HG02973 (cell line): ENCODE measurements around the gene TRANK1.
"Not testable (repeated sequence)": the region's sequence is repeated elsewhere in the genome, so short reads cannot be mapped to it uniquely, and the experiment has no call there.

ENCODE experiments used
- ATAC-seq: cut with Tn5 transposase; IDR thresholded peaks from one replicate; pipeline ENCODE4 v1.9.1; 2021; ENCODE audit warnings: moderate library complexity; ENCODE audit not compliant: unreplicated experiment

Gene TRANK1

DNA sequence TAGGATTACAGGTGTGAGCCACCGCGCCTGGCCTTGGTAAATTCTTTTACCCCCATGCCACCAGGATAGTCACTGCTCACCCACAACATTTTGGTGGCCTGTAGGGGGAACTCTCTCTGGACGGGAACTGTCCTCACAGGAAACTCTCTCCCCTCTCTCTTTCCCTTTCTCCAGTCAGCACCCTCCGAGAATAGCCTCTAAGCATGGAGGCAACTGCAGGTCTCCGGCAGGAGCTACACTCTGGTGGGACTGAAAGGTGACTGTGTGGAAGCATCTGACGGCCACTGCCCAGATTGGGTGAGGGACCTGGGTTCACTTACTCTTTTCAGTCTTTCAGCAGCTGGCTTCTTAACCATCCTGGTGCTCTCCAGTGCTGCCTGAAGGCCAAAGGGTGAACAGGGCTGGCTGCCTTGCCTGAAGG lies 21.3 kb downstream of the TRANK1 start:
- no peak for ATAC-seq

DNA sequence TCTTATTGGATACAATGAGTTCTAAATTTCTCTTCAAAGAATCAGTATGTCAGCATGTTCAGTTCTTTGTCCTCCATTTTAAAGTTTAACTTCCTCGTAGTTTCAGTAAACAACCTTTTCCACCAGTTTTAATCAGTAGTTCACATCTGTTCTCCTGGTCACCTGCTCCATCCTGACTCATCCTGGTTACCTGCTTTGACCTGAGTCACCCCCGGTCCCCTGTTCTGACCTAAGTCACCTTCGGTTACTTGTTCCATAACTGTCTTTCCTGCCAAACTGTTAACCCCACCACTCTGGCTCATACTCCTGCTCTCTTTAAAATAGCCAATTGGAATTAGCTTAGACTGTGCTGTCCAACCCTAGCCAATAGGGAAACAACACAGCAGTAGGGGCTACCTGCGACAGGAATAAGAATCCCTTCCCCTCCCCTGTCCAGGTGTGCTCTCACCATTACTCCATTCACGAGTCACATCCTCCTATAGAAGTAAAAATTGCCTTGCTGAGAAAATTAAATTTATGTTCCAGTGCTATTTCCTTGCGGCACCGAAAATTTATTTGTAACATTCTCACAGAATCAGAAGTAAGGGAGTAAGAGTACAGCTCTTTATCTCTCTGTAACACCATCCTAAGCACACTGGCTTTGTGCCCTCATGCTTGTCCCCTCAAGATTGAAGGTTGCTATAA lies 23.8 kb downstream of the TRANK1 start:
- ATAC-seq = no peak

DNA sequence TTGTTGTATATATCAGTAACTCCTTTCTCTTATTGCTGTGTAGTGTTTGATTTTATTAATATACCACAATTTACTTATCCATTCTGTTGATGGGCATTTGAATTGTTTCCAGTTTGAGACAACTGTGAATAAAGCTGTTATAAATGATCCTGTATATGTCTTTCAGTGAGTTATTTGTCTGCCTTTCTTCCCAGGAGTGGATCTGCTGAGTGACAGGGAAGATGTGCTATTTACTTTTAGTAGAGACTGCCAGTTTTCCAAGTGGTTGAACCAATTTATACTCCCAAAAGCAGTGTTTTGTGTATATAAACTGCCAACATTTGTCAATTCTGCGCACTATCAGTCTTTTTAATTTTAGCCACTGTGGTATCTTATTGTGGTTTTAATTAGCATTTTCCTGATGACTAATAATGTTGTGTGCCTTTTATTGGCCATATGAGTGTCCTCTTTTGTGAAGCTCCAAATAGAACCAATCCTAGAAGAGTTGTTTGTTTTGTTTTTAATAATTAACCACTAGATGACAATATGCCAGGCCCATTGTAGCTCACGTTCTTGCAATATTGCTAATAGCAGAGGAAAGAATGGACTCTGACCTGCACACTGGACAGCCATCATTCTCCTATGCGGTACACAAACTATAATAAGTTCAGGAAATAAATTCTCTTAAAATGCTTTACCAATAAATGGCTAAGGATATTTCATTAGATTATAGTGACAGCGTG lies 25.3 kb downstream of the TRANK1 start:
- ATAC-seq = no peak

DNA sequence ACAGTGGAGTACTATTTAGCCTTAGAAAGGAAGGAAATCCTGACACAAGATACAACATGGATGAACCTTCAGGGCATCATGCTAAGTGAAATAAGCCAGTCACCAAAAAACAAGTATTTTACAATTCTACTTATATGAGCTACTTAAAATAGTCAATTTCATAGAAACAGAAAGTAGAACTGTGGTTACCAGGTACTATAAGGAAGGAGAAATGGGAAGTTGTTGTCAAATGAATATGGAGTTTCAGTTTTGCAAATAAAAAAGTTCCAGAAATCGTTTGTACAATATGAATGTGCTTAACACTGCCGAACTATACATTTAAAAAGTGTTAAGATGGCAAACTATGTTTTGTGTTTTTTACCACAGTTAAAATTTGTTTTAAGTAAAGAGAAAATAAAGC lies 26.8 kb downstream of the TRANK1 start:
- peak; percentile 89 for ATAC-seq

- ATAC-seq = peak; percentile 93
Measured at GRCh38 chr3:36911990-36912804, 32.7 kb downstream of the TRANK1 start.

- ATAC-seq = no peak
Measured at GRCh38 chr3:36909666-36910065, 35.2 kb downstream of the TRANK1 start.

DNA sequence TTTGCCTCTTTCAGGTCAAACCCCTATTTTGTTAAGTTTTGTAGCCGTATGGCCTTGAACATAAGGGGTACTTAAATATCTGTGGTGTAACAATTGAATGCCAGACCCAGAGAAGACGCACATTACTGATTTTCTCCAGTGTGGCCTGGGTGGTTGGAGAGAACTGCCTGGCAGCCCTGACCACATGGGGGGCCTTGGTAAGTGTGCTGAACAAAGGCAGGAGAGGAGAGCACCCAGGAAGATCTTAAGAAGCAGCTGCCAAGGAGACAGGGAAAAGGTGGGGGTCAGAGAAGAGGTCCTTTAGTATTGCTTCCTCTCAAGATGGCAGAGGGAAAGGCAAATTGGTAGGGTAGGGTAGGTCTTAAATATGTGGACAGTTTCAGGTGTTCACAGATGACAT lies 35.7 kb downstream of the TRANK1 start:
- no peak for ATAC-seq

- no peak for ATAC-seq
Measured at GRCh38 chr3:36908647-36909180, 36.1 kb downstream of the TRANK1 start.

DNA sequence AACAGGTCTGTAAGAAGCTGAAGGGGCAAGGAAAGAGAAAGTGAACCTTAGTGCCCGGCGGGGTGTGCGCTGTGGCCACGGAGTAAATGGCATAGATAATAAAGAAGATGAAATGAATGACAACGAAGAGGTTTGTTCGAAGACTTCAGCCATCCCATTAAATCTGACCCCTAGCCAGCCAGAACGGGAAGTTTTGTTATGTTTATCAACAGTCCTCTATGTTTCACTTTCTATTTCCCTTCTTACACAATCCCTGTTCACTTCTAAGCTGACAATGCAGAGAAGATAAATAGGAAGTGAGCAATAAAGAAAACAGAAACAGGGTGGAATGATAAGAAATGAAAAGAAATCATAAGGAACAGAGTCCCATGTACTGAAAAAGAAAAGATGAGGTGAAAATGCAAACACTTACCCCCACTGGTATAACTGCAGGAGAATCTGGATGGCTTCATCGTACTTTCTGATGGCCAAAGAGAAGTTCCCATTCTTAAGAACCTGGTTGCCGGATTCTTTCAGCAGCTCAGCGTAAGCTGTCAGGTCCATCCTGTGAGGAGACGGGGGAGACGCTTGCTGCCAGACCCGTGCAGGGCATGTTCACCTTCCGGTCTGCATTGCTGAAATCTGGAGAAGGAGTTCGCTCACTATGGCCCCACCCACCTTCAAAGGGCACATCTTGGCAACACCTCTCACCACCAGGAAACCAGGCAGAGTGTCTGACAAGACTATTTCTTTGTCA lies 36.8 kb downstream of the TRANK1 start:
- ATAC-seq = no peak

DNA sequence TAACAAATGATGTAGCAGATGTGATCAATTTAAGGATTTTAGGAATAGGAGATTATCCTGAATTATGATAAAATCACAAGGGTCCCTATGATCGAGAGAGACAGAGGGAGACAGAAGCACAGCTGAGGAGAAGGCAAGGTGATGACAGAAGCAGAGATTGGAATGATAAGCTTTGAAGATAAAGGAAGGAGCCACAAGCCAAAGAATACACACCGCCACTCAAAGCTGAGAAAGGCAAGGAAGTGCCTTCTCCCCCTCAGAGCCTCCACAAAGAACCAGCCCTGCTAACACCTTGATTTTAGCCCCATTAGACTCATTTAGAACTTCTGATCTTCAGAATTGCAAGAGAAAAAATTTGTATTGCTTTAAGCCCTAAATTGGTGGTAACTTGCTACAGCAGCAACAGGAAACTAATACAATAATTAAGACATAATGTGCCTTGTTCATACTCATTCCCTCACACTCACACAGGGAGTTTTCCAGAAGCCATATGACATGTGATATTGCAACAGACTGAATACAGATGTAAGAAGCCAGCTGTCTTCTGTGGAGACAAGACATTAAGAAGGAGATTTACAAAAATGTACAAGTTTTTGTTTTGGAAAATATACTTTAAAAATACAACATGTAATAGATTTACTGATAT lies 38.2 kb downstream of the TRANK1 start:
- no peak for ATAC-seq

DNA sequence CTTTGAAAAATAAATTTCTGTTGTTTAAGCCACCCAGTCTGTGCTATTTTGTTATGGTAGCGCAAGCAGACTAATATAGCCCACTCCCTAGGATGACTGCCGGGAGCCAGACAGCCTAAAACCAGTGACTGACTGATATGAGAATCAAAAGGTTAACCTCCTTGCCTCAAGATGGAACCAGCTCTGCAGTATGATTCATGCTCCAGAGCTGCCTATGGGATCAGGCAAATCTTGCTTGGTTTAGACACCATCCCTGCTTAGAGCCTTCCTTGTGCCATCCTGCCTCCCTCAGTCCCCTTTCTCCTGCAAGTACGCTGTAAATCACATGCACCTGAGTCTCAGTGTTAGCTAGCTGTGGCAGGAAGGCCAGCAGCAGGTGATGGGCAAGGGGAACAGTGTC lies 39.3 kb downstream of the TRANK1 start:
- ATAC-seq = no peak

- no peak for ATAC-seq
Measured at GRCh38 chr3:36904641-36905040, 40.2 kb downstream of the TRANK1 start.

DNA sequence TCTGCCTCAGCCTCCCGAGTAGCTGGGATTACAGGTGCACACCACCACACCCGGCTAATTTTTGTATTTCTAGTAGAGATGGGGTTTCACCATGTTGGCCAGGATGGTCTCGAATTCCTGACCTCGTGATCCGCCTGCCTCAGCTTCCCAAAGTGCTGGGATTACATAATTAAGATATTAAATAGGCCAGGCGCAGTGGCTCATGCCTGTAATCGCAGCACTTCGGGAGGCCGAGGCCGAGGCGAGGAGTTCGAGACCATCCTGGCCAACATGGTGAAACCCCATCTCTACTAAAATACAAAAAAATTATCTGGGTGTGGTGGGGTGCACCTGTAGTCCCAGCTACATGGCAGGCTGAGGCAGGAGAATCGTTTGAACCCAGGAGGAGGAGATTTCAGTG lies 40.8 kb downstream of the TRANK1 start:
- ATAC-seq = not testable (repeated sequence)

- ATAC-seq = no peak
Measured at GRCh38 chr3:36903119-36903882, 41.6 kb downstream of the TRANK1 start.

DNA sequence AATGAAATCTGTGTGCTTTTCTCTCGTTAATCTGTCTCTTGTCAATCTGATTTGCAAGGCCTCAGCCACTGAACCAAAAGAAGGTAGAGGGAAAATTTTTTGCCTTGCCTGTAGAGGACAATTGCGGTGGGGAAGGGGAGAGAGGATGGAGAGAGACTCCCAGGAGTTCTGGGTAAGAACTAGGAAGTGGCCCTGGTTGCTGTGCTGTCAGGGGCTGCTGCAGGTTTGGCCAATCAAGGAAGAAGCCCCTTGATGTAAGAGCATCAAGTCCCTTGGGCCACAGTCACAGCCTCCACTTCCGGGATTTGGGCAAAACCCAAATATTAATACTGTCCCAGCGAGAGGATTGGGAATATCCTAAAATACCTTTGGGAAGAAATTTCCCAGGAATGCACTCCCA lies 43.3 kb downstream of the TRANK1 start:
- no peak for ATAC-seq

DNA sequence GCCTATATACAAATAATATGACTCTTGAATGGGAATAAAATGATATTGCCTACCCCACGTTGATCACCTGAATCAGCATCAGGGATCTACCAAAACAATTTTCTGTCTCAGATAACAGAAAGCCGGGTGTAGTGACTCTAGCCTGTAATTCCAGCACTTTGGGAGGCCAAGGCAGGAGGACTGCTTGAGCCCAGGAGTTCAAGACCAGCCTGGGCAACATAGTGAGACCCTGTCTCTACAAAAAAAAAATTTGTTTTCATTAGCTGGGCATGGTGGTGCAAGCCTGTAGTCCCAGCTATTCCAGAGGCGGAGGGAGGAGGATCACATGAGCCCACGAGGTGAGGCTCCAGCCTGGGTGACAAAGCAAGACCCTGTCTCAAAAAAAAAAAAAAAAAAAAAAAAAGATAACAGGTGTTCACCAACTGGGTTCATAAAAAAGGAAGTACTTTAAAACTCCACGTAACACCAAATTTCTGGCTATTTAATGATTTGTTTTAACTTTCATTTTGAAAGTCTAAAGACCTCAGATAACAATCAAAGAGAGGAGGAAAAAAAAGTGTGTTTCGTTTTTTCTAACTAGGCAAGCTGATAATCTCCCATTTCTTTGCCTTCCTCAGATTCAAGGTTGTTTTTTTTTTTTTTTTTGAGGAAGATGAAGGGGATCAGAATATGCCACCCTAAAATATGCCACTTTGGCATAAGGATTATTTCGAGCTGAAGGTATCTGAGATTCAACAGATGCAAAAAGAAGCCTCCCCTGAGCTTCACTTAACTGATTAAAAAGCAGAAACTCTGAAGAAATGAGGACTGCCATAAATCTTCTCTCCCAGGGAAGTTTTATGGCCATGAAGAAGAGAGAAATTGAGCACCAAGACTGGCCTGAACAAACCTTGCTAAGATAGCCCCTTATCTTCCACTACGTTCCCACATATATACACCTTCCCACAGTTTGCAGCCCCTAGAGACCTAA lies 44.1 kb downstream of the TRANK1 start:
- no peak for ATAC-seq

- no peak for ATAC-seq
Measured at GRCh38 chr3:36895496-36896409, 49.1 kb downstream of the TRANK1 start.
